GM19328 (cell line): ENCODE results near the gene PPRC1.

Source experiments
- ATAC-seq: cut with Tn5 transposase; IDR thresholded peaks from one replicate; pipeline ENCODE4 v1.9.1; 2021; ENCODE audit warnings: mild to moderate bottlenecking, moderate library complexity; ENCODE audit not compliant: unreplicated experiment

PPRC1 gene

GRCh38 chr10:102141583-102142107 lies 8.8 kb downstream of the PPRC1 start:
- no peak for ATAC-seq

- no peak for ATAC-seq
These were observed 14.2 kb downstream of the PPRC1 start for GRCh38 chr10:102146971-102147428.

- no peak for ATAC-seq
These were observed 14.7 kb downstream of the PPRC1 start for GRCh38 chr10:102147561-102147960.

- no peak for ATAC-seq
These were observed 15.4 kb downstream of the PPRC1 start for GRCh38 chr10:102148275-102148674.

- ATAC-seq = no peak
These were observed 18.3 kb downstream of the PPRC1 start for GRCh38 chr10:102150970-102151773.

- ATAC-seq = peak; percentile 93
These were observed 19.1 kb downstream of the PPRC1 start, which contains the start of gene NOLC1 for GRCh38 chr10:102151774-102152544. TSS of gene NOLC1 (plus strand) at chr10:102152389. CDS start at chr10:102152411, 22 bp downstream.

GRCh38 chr10:102152545-102152890 lies 19.7 kb downstream of the PPRC1 start:
- ATAC-seq = peak; percentile 26

GRCh38 chr10:102153093-102153620 lies 20.3 kb downstream of the PPRC1 start:
- no peak for ATAC-seq

- no peak for ATAC-seq
These were observed 21.8 kb downstream of the PPRC1 start for GRCh38 chr10:102154466-102155116.

- no peak for ATAC-seq
These were observed 24.4 kb downstream of the PPRC1 start for GRCh38 chr10:102157224-102157623.

GRCh38 chr10:102159051-102159597 lies 26.3 kb downstream of the PPRC1 start:
- no peak for ATAC-seq

GRCh38 chr10:102159831-102160230 lies 27.0 kb downstream of the PPRC1 start:
- ATAC-seq = no peak

GRCh38 chr10:102163342-102163989 lies 30.6 kb downstream of the PPRC1 start:
- ATAC-seq = no peak

GRCh38 chr10:102167861-102168260 lies 35.0 kb downstream of the PPRC1 start:
- ATAC-seq = no peak

GRCh38 chr10:102170602-102171001 lies 37.8 kb downstream of the PPRC1 start:
- no peak for ATAC-seq

GRCh38 chr10:102172288-102172687 lies 39.4 kb downstream of the PPRC1 start:
- no peak for ATAC-seq

GRCh38 chr10:102175415-102175814 lies 42.6 kb downstream of the PPRC1 start:
- ATAC-seq = no peak

GRCh38 chr10:102184606-102185005 lies 51.8 kb downstream of the PPRC1 start:
- no peak for ATAC-seq

- ATAC-seq = no peak
These were observed 52.4 kb downstream of the PPRC1 start for GRCh38 chr10:102185272-102185671.
